GM19099 (cell line): Measurements from ENCODE around the gene ITGA7.

Experiments used
- POLR2A ChIP-seq: IDR thresholded peaks from 3 replicates; pipeline ENCODE4 v1.6.1; 2011; ENCODE audit warnings: low read depth; ENCODE audit not compliant: insufficient read length; ENCODE audit errors: extremely low read depth

The ITGA7 gene

DNA sequence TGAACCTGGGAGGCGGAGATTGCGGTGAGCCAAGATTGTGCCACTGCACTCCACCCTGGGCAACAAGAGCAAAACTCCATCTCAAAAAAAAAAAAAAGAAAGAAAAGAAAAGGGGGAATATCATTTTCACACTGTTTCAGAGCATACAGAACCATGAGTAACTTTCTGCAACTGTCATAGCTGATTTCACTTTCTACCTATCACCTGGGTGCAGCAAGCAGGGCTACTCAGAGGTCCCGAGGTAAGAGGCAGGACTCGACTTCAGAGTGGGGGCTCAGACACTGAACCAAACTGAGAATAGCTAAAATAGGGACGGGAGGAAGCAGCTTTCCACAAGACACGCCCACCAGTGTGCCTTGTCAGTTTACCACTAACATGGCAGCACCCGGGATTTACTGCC is 41.2 kb downstream of the ITGA7 start:
- no peak for TF ChIP-seq POLR2A

DNA sequence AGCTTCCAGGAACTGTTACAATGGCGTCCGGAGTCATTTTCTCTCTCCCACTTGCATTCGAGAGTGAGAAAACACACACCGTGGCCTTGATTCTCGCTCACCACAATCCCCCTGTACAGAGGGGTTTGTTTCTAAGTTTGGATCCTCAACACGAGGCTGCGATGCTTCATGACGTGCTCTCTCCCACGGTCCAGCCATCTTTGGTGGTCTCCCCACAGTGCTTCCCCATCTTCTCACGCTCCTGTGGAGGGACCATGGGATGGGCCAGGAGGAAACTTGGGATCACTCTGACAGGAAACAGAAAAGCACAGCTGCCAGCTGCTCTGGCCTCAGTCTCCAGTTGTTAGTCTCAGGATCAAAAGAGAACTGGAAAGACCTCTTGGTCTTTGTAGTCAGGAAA is 42.9 kb downstream of the ITGA7 start:
- TF ChIP-seq POLR2A = no peak

DNA sequence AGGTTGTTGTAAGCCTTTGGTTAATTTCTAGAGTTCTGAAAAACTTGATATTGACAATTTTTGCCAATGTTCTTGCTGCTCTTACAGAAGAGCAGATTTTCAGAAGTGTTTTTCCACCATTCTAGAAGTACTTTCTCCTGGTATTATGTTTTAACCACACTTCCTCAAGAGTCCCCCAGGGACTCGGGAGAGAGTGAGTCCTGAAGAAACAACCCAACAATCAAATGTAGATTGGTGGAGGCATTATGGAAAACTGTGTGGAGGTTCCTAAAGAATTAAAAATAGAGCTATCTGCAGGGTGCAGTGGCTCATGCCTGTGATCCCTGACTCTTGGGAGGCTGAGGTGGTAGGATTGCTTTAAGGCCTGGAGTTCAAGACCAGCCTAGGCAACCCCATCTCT is 44.3 kb downstream of the ITGA7 start:
- TF ChIP-seq POLR2A = no peak

DNA sequence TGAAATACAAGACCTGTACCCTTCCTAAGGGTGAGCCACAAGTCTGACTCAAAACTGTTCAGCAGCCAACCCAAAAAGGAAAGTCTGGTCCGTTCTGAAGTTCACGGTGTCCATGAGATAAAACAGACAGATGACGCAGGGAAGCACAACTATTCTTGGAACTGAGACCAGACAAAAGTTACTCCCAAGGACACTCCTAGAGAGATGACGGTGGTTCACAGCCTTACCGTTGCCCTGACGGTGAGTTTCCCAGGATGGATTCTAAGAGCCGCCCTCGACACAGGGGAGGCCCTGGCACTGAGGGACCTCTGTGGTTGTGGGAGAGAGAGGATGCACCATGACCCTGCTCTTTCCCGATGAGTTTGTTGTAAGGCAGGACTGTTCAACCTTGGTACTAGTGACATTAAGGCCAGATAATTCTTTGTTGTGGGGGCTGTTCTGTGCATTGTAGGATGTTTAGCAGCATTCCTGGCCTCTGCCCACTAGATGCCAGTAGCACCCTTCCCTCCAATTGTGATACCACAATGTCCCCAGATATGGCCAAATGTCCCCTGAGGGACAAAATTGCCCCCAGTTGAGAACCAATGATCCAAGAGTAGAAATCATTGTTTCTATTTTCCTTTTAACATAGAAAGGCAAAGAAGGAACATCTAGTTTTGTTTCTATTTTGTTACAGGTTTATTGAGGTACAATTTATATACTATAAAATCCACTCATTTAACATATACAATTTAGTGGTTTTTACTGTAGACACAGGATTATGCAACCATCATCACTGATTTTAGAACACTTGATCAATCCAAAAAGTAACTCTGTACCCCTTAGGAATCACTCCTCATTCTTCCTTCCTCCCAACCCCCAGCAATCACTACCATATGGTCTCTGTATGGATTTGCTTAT is 48.0 kb downstream of the ITGA7 start:
- TF ChIP-seq POLR2A = no peak

DNA sequence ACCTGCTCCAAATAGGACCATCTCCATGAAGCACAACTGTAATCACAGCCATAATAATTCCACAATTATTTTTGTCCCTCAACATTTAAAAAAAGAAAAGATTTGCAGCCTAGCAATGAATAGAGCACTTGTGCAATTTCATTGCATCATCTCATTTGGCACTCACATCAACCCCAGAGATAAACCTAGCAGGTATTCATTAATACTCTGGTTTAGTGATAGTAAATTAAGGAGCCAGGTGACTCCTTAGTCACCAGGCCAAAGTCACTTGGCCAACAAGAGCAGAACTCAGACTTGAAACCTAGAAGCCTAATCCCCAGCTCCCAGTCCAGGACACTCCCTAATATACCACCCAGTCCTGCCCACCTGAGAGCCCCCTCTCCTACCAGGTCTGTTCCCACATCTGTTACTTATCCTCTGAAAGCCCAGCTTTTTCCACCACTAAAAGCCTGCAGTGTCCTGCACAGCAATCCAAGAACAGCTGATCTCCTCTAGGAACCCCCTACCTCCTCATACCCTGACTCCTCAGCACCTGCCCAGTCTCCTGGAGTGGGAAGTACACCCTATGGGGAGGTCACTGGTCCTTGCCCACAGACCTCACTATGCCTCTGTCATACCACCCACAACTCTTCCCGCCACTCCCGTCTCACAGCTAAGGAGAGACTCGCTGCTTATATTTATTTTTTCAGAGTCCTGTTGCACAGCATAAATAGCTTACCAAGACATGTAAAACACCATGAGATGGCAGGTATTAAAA is 48.9 kb downstream of the ITGA7 start:
- no peak for TF ChIP-seq POLR2A

DNA sequence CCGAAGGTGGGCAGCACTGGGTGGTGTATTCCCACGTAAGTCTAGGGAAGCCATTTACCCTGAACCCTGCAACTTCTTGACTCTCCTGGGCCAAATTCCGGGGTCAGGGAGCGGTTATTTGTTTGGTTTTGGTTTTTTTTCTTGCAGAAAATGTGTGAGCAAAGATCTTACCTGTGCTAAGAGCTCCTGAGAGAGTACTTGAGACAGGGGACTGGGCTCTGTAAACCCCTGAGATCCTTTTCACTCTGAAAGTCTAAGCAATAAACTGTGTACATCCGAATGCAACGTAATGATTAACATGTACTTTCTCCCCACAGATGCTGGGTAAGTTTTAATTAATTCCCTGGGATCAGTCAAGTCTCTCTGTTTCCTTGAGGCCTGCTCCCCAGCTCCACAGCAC is 49.5 kb downstream of the ITGA7 start:
- TF ChIP-seq POLR2A = no peak

DNA sequence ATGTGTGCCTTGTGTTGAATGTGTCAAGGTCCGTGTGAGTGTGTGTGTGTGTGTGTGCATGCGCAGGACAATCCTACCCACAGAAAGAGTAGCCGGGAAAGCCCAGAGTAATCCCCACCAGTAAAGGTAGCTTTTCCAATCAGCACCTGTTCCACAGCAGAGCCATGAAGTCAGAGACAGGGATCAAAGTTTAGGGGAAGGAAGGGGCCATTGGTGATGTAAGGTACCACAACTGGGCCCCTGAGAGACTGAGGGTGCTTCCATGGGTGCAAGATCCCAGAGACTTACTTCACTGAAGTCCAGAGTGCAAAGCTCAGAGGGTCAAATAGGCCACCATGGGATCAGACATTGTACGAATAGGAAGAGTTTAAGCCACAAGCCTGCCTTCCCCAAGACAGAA is 50.5 kb downstream of the ITGA7 start:
- no peak for TF ChIP-seq POLR2A

DNA sequence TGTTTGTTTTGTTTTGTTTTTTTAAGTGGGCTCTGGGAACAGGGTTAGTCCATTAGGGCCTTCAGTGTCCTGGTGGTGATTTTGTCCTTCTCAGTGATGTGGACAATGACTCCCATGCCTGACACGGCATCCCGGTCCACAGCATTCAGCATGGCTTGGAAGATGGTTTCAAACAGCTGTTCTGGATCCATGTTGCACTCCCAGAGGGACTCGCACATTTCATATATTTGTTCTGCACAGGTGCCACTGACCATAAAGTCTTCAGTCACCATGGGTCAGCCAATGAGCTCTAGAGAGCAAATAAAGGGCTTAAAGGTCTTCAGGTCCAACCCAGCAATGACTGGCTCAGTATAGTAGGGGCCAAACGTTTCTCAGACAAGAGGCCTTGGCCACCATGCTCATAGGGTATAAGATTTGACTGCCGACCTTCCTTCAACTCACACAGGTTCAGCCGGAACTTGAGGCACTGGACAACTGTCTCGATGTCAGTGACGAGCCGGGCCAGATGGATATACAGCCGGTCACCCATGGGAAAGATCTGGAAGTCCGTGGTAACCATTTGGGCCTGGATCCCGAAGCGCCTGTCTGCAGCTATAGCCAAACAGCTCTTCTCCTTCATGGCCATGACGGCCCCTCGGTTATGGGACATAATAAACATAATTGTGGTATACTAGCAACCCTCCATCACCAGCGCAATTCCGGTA is 53.0 kb downstream of the ITGA7 start:
- no peak for TF ChIP-seq POLR2A

DNA sequence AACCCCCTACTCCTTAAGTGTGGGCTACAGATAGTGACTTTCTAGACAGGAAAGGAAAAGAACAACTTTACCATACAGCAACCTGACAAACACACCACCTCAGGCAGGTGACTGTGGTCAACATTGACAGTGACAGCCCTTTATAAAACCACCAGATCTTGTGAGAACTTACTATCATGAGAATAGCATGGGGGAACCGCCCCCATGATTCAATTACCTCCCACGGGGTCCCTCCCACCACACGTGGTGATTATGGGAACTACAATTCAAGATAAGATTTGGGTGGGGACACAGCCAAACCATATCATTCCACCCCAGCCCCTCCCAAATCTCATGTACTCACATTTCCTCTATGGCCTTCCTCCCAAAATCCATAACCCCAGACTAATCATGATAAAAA is 54.7 kb downstream of the ITGA7 start:
- no peak for TF ChIP-seq POLR2A

DNA sequence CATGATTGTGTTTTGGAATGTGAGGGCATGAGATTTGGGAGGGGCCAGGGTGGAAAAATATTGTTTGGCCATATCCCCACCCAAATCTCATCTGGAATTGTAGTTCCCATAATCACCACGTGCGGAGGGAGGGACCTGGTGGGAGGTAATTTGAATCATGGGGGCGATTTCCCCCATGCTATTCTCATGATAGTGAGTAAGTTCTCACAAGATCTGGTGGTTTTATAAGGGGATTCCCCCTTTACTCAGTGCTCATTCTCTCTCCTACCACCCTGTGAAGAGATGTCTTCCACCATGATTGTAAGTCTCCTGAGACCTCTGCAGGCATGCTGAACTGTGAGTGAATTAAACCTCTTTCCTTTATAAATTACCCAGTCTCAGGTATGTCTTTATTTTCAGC is 55.4 kb downstream of the ITGA7 start:
- no peak for TF ChIP-seq POLR2A

DNA sequence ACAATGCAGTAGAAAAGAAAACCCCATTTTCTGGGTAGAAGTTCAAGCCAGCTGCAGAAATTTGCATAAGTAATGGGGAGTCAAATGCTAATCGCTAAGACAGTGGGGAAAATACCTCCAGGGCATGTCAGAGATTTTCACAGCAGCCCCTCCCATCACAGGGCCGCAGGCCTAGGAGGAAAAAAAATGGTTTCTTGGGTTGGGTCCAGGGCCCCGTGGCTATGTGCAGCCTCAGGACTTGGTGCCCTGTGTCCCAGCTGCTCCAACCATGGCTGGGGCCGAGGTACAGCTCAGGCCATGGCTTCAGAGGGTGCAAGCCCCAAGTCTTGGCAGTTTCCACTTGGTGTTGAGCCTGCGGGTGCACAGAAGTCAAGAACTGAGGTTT is 56.4 kb downstream of the ITGA7 start:
- TF ChIP-seq POLR2A = no peak

DNA sequence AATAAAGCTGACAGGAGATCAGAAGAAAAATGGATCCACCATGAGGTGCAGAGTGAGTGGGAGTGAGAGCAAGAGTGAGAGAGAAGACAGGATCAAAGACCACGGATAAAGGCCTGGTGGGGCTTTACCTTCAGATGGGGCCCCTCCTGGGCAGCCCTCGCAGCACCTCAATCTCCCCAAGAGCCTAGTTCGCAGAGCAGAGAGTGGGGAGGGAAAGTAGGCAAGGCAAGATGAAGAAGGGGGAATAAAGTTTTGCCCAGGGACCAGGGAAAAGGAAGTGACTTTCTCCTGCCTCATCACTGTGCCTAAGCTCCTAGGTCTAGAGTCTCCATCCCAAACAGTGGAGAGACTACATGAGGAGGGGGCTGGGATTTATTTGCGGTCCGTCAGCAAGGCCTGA is 60.7 kb downstream of the ITGA7 start:
- TF ChIP-seq POLR2A = no peak

DNA sequence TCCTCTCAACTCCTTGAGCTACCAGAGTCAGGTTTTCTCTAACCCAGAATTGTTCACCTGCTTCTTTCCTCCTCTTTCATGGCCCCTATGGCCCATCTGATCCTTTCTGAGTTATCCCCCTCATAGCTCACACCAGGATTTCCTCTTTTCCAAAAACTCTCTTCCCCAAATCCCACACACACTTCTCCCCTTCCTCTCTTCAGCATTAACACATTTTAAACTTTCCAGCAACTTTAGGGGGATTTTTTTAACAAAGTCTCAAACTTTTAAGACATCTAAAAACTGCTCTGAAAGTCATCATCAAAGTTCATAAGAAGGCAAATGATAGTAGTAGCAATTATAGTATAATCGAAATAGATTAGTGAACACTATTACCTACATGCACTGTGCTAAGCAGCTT is 63.1 kb downstream of the ITGA7 start:
- no peak for TF ChIP-seq POLR2A

DNA sequence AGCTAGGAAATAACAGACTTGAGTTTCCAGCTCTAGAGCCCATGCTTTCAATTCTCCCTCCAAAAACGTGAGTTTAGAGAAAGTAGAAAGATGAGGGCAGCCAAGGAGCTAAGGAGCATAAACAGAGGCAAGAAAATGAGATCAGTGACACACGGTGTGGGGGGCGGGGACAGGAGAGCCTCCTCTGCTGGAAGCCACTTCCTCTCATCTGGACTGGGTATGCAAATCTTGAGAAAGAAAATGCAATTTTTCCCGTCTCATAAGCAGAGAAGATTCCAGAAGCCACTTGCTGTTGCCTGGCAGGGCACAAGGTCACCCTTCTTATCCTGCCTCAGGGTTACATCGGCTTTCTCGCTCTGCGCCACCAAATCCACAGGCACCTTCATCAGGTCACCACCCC is 65.0 kb downstream of the ITGA7 start:
- TF ChIP-seq POLR2A = no peak

DNA sequence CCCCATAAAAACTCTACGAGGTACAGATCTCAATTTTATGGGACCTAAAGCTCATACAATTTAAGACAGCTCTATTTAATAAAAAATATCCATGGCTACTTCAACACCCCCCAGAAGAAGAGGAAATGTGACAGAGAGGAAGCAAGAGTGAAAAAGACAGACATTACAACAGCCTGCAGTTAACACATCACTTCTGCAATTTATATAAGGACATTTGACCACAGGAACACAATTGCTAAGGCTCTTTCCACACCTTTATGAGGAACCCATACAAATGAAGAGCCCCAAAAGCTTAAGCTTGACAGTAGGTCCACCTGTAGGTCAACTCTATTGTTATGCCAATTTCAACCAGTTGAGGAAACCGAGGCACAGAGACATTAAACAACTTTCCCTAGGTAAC is 65.4 kb downstream of the ITGA7 start:
- no peak for TF ChIP-seq POLR2A

DNA sequence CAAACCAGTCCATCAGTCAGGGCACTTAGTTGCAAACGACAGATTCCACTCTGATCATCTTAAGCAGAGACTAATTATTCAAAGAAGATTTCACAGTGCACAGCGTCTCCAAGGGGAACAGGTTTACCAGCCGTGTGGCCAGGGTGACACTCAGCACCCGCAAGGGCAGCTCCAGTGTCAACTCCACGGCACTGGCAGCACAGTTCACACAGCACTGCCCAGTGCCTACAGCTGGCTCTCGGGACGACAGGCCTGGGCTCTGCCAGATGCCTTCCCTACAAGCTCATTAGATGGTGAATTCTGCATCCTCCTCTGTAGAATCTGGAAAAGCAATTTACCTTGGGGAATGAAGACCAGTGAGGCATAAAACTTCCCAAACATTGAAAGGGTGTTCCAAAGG is 66.1 kb downstream of the ITGA7 start:
- TF ChIP-seq POLR2A = no peak

DNA sequence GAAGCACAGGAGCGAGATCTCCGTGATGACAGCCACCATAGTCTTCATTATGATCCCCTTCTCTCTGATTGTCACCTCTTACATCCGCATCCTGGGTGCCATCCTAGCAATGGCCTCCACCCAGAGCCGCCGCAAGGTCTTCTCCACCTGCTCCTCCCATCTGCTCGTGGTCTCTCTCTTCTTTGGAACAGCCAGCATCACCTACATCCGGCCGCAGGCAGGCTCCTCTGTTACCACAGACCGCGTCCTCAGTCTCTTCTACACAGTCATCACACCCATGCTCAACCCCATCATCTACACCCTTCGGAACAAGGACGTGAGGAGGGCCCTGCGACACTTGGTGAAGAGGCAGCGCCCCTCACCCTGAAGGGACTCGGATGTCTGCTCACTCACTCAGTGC is 70.2 kb downstream of the ITGA7 start:
- no peak for TF ChIP-seq POLR2A

DNA sequence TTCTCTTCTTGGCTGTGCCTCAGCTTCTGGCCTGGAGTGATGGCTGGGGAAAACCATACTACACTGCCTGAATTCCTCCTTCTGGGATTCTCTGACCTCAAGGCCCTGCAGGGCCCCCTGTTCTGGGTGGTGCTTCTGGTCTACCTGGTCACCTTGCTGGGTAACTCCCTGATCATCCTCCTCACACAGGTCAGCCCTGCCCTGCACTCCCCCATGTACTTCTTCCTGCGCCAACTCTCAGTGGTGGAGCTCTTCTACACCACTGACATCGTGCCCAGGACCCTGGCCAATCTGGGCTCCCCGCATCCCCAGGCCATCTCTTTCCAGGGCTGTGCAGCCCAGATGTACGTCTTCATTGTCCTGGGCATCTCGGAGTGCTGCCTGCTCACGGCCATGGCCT is 70.9 kb downstream of the ITGA7 start, which contains the start of gene OR10P1:
Gene OR10P1, plus strand, starts transcription at position 40 of the 400 bp plus-strand sequence. Its CDS starts 0 bp downstream, at position 40.
- TF ChIP-seq POLR2A = no peak
